ENCODE results near the gene RBFOX1. TPM values are rescaled to one million over a fixed set of nuclear protein-coding genes. Genes with fewer than 3 reads are reported as not detected.

Gene RBFOX1
- total RNA-seq, 1 donor from 2014 or later, result not detected

GRCh38 chr16:7503666-7504065 is 171.0 kb downstream of the RBFOX1 start:
- no peak overlapping the region for H3K4me3 ChIP-seq
- intact Hi-C loops (cut with DNase I), result no loop called here
- no peaks in the 10 kb centered on the region for H3K27me3 ChIP-seq
- TF ChIP-seq CTCF (IDR thresholded peaks at IDR 0.05), result no peak
- H3K9me3 ChIP-seq, result no peaks in the 10 kb centered on the region
- DNase-seq (ENCODE audit: low spot score in 2 of 2), result no peak
- no peaks in the 10 kb centered on the region for H3K4me1 ChIP-seq
- H3K36me3 ChIP-seq, result no peaks in the 10 kb centered on the region
- H3K27ac ChIP-seq, result no peak overlapping the region

GRCh38 chr16:7504844-7505243 is 172.2 kb downstream of the RBFOX1 start:
- DNase-seq (ENCODE audit: low spot score in 2 of 2), result no peak
- Histone ChIP-seq H3K27ac (no peak overlapping the region), H3K4me3 (no peak overlapping the region), H3K27me3 (no peaks in the 10 kb centered on the region), H3K4me1 (no peaks in the 10 kb centered on the region), H3K36me3 (no peaks in the 10 kb centered on the region), H3K9me3 (no peaks in the 10 kb centered on the region)
- intact Hi-C loops (cut with DNase I), result no loop called here
- TF ChIP-seq CTCF (IDR thresholded peaks at IDR 0.05), result no peak

- Histone ChIP-seq H3K9me3 (no peaks in the 10 kb centered on the region), H3K36me3 (no peaks in the 10 kb centered on the region), H3K4me1 (no peaks in the 10 kb centered on the region), H3K27me3 (no peaks in the 10 kb centered on the region), H3K4me3 (no peak overlapping the region), H3K27ac (no peak overlapping the region)
- no peak for TF ChIP-seq CTCF (IDR thresholded peaks at IDR 0.05)
- intact Hi-C loops (cut with DNase I), result no loop called here
- DNase-seq (ENCODE audit: low spot score in 2 of 2), result no peak
These were observed 172.8 kb downstream of the RBFOX1 start for GRCh38 chr16:7505495-7505894.

GRCh38 chr16:7506363-7506762 is 173.7 kb downstream of the RBFOX1 start:
- Histone ChIP-seq H3K27me3 (no peaks in the 10 kb centered on the region), H3K4me3 (no peak overlapping the region), H3K4me1 (no peaks in the 10 kb centered on the region), H3K9me3 (no peaks in the 10 kb centered on the region), H3K27ac (no peak overlapping the region), H3K36me3 (no peaks in the 10 kb centered on the region)
- DNase-seq (ENCODE audit: low spot score in 2 of 2), result no peak
- intact Hi-C loops (cut with DNase I), result no loop called here
- TF ChIP-seq CTCF (IDR thresholded peaks at IDR 0.05), result no peak

- no peaks in the 10 kb centered on the region for H3K27me3 ChIP-seq
- intact Hi-C loops (cut with DNase I), result no loop called here
- TF ChIP-seq CTCF (IDR thresholded peaks at IDR 0.05), result no peak
- no peak for DNase-seq (ENCODE audit: low spot score in 2 of 2)
- no peak overlapping the region for H3K4me3 ChIP-seq
- H3K27ac ChIP-seq, result no peak overlapping the region
- H3K9me3 ChIP-seq, result no peaks in the 10 kb centered on the region
- no peaks in the 10 kb centered on the region for H3K36me3 ChIP-seq
- H3K4me1 ChIP-seq, result no peaks in the 10 kb centered on the region
These were observed 176.0 kb downstream of the RBFOX1 start for GRCh38 chr16:7508656-7509055.

- no peak for DNase-seq (ENCODE audit: low spot score in 2 of 2)
- Histone ChIP-seq H3K9me3 (no peaks in the 10 kb centered on the region), H3K27ac (no peak overlapping the region), H3K27me3 (no peaks in the 10 kb centered on the region), H3K36me3 (no peaks in the 10 kb centered on the region), H3K4me3 (no peak overlapping the region), H3K4me1 (no peaks in the 10 kb centered on the region)
- TF ChIP-seq CTCF (IDR thresholded peaks at IDR 0.05), result no peak
- intact Hi-C loops (cut with DNase I), result no loop called here
These were observed 177.4 kb downstream of the RBFOX1 start for GRCh38 chr16:7509963-7510601.
